ENCODE data around the gene PLXNA4.

PLXNA4 gene

DNA sequence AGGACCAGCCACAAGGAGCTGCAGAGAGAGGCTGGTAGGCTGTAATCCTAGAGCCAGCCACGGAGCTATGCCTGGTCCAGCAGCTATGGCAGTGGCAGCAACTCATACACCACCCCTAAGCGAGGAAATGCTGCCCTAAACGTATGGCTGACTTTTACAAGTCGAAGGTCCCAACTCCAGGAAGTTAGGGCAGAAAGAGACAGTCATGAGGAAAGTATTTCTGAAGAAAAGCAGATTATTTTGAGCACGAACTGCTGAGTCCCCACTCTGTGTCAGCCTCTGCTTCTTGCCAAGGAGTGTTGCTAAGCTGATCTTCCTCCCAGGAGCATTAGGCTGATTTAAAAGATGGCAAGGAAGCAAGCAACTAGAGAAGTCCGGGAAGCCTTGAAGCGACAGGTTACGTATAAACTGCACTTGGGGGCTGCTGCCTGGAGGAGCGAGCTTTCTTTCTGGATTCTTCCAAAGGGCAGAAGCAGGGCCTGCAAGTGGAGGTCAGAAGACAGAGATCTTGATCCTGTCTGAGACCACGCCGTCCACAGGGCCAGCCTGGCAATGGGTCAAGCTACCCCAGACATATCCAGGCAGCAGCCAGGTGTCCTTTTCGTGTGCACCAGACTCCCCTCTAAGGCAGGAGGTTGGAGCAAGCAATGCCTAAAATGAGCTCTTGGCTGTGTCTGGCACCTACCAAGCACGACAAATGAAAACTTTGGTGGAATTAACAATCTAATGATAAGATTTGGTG is 39.4 kb downstream of the PLXNA4 start:
- no peak for DNase-seq (ENCODE audit: low read depth in 2 of 3, low spot score in 2 of 3)

GRCh38 chr7:132533916-132534315 is 42.4 kb downstream of the PLXNA4 start:
- no peak for DNase-seq (ENCODE audit: low read depth in 2 of 3, low spot score in 2 of 3)

DNA sequence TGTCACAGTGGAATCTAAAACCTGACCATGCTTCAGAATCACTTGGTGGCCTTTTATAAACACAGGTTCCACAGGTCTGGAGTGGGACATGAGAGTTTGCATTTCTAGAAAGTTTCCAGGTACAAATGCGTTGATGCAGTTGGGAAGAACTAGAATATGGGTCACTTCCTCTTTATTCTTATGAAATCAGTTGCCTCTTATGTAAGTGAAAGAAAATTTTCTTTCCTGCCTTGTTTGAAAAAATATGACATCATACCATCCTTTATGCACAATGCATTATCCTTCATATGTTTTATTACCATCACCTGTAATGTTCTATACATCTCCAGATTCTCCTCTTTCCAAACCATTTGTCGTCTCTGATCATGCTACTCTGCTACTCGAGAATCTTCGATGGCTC is 44.0 kb downstream of the PLXNA4 start:
- no peak for DNase-seq (ENCODE audit: low read depth in 2 of 3, low spot score in 2 of 3)

GRCh38 chr7:132531562-132531961 is 44.7 kb downstream of the PLXNA4 start:
- DNase-seq (ENCODE audit: low read depth in 2 of 3, low spot score in 2 of 3) = no peak

GRCh38 chr7:132528695-132529094 is 47.6 kb downstream of the PLXNA4 start:
- DNase-seq (ENCODE audit: low read depth in 2 of 3, low spot score in 2 of 3) = no peak

- DNase-seq (ENCODE audit: low read depth in 2 of 3, low spot score in 2 of 3) = no peak
These were observed 48.5 kb downstream of the PLXNA4 start for GRCh38 chr7:132527467-132528410.

DNA sequence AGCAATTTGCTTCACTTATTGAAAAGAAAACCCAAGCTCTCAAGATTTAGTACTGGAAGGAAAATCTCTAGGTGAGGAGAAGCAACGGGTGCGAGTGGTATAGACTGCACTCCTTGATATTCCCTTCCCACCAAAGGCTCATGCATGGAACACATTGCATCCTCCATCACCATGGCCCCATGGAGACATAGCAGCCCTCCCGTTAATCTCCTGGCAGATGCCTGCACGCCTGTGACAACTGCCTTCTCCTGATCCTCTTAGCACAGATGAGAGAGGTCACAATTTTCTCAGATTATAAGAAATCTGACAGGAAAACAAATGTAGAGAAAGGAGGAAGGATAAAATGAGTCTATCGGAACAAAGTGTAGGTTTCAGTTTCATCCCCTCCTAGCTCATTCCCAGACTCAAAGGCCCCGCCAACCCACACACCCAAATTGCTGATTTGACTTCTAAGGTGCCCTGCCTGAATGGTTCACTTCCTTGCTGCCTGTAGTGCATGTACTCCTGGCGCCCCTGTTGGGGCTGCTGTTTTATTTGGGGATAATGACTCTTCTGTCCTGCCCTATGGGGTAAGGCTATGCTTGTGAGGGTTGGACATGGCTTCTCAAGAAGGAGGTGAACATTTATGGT is 50.0 kb downstream of the PLXNA4 start:
- DNase-seq (ENCODE audit: low read depth in 2 of 3, low spot score in 2 of 3) = no peak

GRCh38 chr7:132521423-132521822 is 54.8 kb downstream of the PLXNA4 start:
- no peak for DNase-seq (ENCODE audit: low read depth in 2 of 3, low spot score in 2 of 3)

- DNase-seq (ENCODE audit: low read depth in 2 of 3, low spot score in 2 of 3) = no peak
These were observed 55.5 kb downstream of the PLXNA4 start for GRCh38 chr7:132520591-132521280.

DNA sequence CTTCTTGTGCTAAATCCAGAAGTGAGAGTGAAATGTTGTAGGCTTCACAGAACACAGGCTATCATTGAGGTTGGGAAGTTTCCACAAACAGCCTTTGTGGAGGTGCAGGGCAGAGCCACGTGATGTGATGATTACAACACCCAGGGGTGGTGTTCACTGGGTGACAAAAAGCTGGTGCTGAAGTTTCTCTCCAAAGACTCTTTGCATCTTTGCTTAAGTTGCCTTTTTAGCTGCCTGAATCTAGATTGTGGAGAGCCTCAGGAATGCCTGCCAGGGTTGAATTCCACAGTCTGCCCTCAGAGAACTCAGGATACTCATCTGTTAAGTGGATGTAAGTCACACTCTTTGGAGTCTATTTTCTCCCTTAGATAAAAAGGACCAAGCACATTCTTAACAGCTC is 56.3 kb downstream of the PLXNA4 start:
- DNase-seq (ENCODE audit: low read depth in 2 of 3, low spot score in 2 of 3) = no peak

GRCh38 chr7:132518839-132519173 is 57.5 kb downstream of the PLXNA4 start:
- DNase-seq (ENCODE audit: low read depth in 2 of 3, low spot score in 2 of 3) = no peak

- no peak for DNase-seq (ENCODE audit: low read depth in 2 of 3, low spot score in 2 of 3)
These were observed 58.0 kb downstream of the PLXNA4 start for GRCh38 chr7:132518102-132518838.

DNA sequence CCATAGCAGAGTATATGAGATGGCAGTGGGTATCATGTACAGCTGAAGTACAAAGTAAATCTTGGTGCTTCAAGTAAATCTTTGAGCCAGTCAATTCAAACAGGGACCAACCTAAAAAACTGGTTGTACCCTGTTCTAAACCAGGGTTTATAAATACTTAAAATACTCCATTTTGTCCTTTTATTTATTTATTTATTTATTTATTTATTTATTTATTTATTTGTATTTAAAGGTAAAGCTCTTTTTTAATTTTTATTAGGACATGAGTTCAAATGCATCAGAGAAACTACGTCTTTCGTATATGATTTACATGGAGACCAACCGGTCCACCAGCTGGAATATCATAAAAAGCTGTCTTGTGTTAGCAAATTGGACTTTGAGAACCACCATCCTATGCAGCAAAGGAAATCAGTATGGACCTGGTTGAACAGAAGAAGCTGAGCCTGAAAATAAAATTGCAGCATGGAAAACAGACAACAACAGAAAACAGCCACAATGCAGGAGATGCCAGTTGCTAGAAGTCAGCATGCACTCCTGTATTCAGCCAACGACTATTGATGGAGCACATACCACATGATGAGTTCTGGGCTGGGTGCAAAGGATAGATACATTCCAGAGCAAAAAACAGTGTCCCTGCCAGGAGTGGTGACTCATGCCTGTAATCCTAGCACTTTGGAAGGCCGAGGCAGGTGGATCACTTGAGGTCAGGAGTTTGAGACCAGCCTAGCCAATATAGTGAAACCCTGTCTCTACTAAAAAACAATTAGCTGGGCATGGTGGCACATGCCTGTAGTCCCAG is 60.0 kb downstream of the PLXNA4 start:
- no peak for DNase-seq (ENCODE audit: low read depth in 2 of 3, low spot score in 2 of 3)

- DNase-seq (ENCODE audit: low read depth in 2 of 3, low spot score in 2 of 3) = no peak
These were observed 61.1 kb downstream of the PLXNA4 start for GRCh38 chr7:132515181-132515580.

GRCh38 chr7:132514430-132514829 is 61.8 kb downstream of the PLXNA4 start:
- no peak for DNase-seq (ENCODE audit: low read depth in 2 of 3, low spot score in 2 of 3)

GRCh38 chr7:132511921-132512320 is 64.3 kb downstream of the PLXNA4 start:
- DNase-seq (ENCODE audit: low read depth in 2 of 3, low spot score in 2 of 3) = no peak

DNA sequence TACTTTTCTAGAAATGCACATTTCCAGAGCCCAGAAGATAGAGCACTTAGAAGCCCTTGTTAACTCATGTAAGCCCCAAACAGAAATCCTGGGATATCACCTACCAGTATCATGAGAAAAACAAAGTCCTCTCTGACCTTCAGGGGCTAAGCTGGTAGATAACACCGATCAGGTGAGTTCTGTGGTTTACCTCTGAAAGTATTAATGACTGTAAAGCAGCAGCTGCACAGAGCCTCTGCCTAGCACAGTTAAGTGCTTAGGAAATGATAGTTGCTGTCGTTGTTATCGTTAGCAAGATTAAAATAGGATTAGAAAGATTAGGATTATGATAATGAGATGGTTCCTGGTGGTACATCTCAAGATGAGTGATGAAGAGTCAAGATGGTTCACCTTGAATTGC is 64.9 kb downstream of the PLXNA4 start:
- no peak for DNase-seq (ENCODE audit: low read depth in 2 of 3, low spot score in 2 of 3)

GRCh38 chr7:132509643-132510042 is 66.6 kb downstream of the PLXNA4 start:
- no peak for DNase-seq (ENCODE audit: low read depth in 2 of 3, low spot score in 2 of 3)

- DNase-seq (ENCODE audit: low read depth in 2 of 3, low spot score in 2 of 3) = no peak
These were observed 67.4 kb downstream of the PLXNA4 start for GRCh38 chr7:132508724-132509353.
